ENCODE data around the gene ATG5. TPM values are rescaled to one million over a fixed set of nuclear protein-coding genes. Genes with fewer than 3 reads are reported as not detected.

Gene ATG5
- total RNA-seq, 3 donors from 2014 or later (not counting 1 experiment from before 2014, with no cell fraction given): 27.5 to 39.0 (median 35.4) TPM

GRCh38 chr6:106255306-106255705, 70.3 kb downstream of the ATG5 start:
- ATAC-seq (no peak), DNase-seq (no peak)
- intact Hi-C loops (cut with micrococcal nuclease): no loop called here
- Mint-ChIP-seq H3K27me3 (ENCODE audit: low read depth in 2 of 2) (no peaks in the 10 kb centered on the region), H3K27ac (no peak overlapping the region), H3K4me1 (peaks cover 24 to 39% of the 10 kb centered on the region in 2 donors), H3K9me3 (no peaks in the 10 kb centered on the region), H3K4me3 (no peak overlapping the region), H3K36me3 (no peaks in the 10 kb centered on the region)
- Histone ChIP-seq H3K4me1 (ENCODE audit: control insufficient read depth, insufficient read depth, low read length) (peaks cover 5% of the 10 kb centered on the region), H3K4me3 (ENCODE audit: low read length) (no peak overlapping the region), H3K9me3 (ENCODE audit: control insufficient read depth, insufficient read depth, low read length) (no peaks in the 10 kb centered on the region), H3K27me3 (ENCODE audit: control insufficient read depth, insufficient read depth, low read length) (no peaks in the 10 kb centered on the region), H3K36me3 (ENCODE audit: control insufficient read depth, insufficient read depth, low read length) (no peaks in the 10 kb centered on the region), H3K27ac (ENCODE audit: low read length) (no peak overlapping the region)
- WGBS (ENCODE audit: insufficient coverage): 100% methylated on average over 1 of the region's 3 CpGs
- no peak for TF ChIP-seq CTCF (IDR thresholded peaks at IDR 0.05)

- Mint-ChIP-seq H3K27ac (no peak overlapping the region), H3K36me3 (no peaks in the 10 kb centered on the region), H3K4me3 (no peak overlapping the region), H3K27me3 (ENCODE audit: low read depth in 2 of 2) (no peaks in the 10 kb centered on the region), H3K4me1 (peaks cover 31 to 44% of the 10 kb centered on the region in 2 donors), H3K9me3 (no peaks in the 10 kb centered on the region)
- Histone ChIP-seq H3K4me1 (ENCODE audit: control insufficient read depth, insufficient read depth, low read length) (peaks cover 5% of the 10 kb centered on the region), H3K9me3 (ENCODE audit: control insufficient read depth, insufficient read depth, low read length) (no peaks in the 10 kb centered on the region), H3K27me3 (ENCODE audit: control insufficient read depth, insufficient read depth, low read length) (no peaks in the 10 kb centered on the region), H3K36me3 (ENCODE audit: control insufficient read depth, insufficient read depth, low read length) (no peaks in the 10 kb centered on the region), H3K27ac (ENCODE audit: low read length) (no peak overlapping the region), H3K4me3 (ENCODE audit: low read length) (no peak overlapping the region)
- intact Hi-C loops (cut with micrococcal nuclease): no loop called here
- no peak for DNase-seq
- ATAC-seq: no peak
- no peak for TF ChIP-seq CTCF (IDR thresholded peaks at IDR 0.05)
These were observed 70.9 kb downstream of the ATG5 start for GRCh38 chr6:106254636-106255035.

GRCh38 chr6:106253731-106254130, 71.8 kb downstream of the ATG5 start:
- H3K27me3 ChIP-seq (ENCODE audit: control insufficient read depth, insufficient read depth, low read length): no peaks in the 10 kb centered on the region
- H3K4me1 Mint-ChIP-seq: peaks cover 32 to 47% of the 10 kb centered on the region in 2 donors
- H3K4me1 ChIP-seq (ENCODE audit: control insufficient read depth, insufficient read depth, low read length): peaks cover 5% of the 10 kb centered on the region
- no peak overlapping the region for H3K4me3 ChIP-seq (ENCODE audit: low read length)
- H3K36me3 Mint-ChIP-seq: no peaks in the 10 kb centered on the region
- H3K4me3 Mint-ChIP-seq: no peak overlapping the region
- no peaks in the 10 kb centered on the region for H3K9me3 Mint-ChIP-seq
- TF ChIP-seq CTCF (IDR thresholded peaks at IDR 0.05): no peak
- no peak for ATAC-seq
- no peaks in the 10 kb centered on the region for H3K27me3 Mint-ChIP-seq (ENCODE audit: low read depth in 2 of 2)
- no peaks in the 10 kb centered on the region for H3K9me3 ChIP-seq (ENCODE audit: control insufficient read depth, insufficient read depth, low read length)
- H3K27ac Mint-ChIP-seq: peak overlapping the region in 1 of 2 donors; percentile 6
- no peak overlapping the region for H3K27ac ChIP-seq (ENCODE audit: low read length)
- H3K36me3 ChIP-seq (ENCODE audit: control insufficient read depth, insufficient read depth, low read length): no peaks in the 10 kb centered on the region
- DNase-seq: no peak
- intact Hi-C loops (cut with micrococcal nuclease): no loop called here
- 94% methylated on average over 1 of the region's 1 CpG for WGBS (ENCODE audit: insufficient coverage)

- H3K27me3 Mint-ChIP-seq (ENCODE audit: low read depth in 2 of 2): no peaks in the 10 kb centered on the region
- no peaks in the 10 kb centered on the region for H3K9me3 Mint-ChIP-seq
- Histone ChIP-seq H3K4me1 (ENCODE audit: control insufficient read depth, insufficient read depth, low read length) (peaks cover 5% of the 10 kb centered on the region), H3K27ac (ENCODE audit: low read length) (no peak overlapping the region), H3K27me3 (ENCODE audit: control insufficient read depth, insufficient read depth, low read length) (no peaks in the 10 kb centered on the region), H3K9me3 (ENCODE audit: control insufficient read depth, insufficient read depth, low read length) (no peaks in the 10 kb centered on the region), H3K4me3 (ENCODE audit: low read length) (no peak overlapping the region), H3K36me3 (ENCODE audit: control insufficient read depth, insufficient read depth, low read length) (peaks cover 2% of the 10 kb centered on the region)
- peaks cover 32 to 46% of the 10 kb centered on the region in 2 donors for H3K4me1 Mint-ChIP-seq
- ATAC-seq (no peak), DNase-seq (no peak)
- 86% methylated on average over 1 of the region's 1 CpG for WGBS (ENCODE audit: insufficient coverage)
- intact Hi-C loops (cut with micrococcal nuclease): no loop called here
- H3K27ac Mint-ChIP-seq: no peak overlapping the region
- TF ChIP-seq CTCF (IDR thresholded peaks at IDR 0.05): no peak
- no peaks in the 10 kb centered on the region for H3K36me3 Mint-ChIP-seq
- no peak overlapping the region for H3K4me3 Mint-ChIP-seq
These were observed 72.4 kb downstream of the ATG5 start for GRCh38 chr6:106253172-106253571.
